Fibroblast of the conjunctiva (primary cell): ENCODE measurements around the gene PRDM10.
"Not testable (repeated sequence)": the region's sequence is repeated elsewhere in the genome, so short reads cannot be mapped to it uniquely, and the experiment has no call there.

Experiments used
- DNase-seq: peaks from one replicate; pipeline ENCODE4 v3.0.0-alpha.2; 2010; ENCODE audit warnings: low read depth

The PRDM10 gene

GRCh38 chr11:130002352-130002845, at the start of gene PRDM10:
Gene PRDM10, minus strand, starts transcription at chr11:130002835. Its CDS starts 41,871 bp downstream, at chr11:129960964.
- peak; percentile 81 for DNase-seq

GRCh38 chr11:130051082-130051481, 48.4 kb upstream of the PRDM10 start:
- no peak for DNase-seq

GRCh38 chr11:130050257-130050656, 47.6 kb upstream of the PRDM10 start:
- no peak for DNase-seq

GRCh38 chr11:130049328-130049771, 46.7 kb upstream of the PRDM10 start:
- DNase-seq = no peak

- DNase-seq = no peak
Measured at GRCh38 chr11:130047141-130047540, 44.5 kb upstream of the PRDM10 start.

GRCh38 chr11:130043575-130043974, 40.9 kb upstream of the PRDM10 start:
- DNase-seq = no peak

GRCh38 chr11:130042093-130042591, 39.5 kb upstream of the PRDM10 start:
- peak; percentile 50 for DNase-seq

GRCh38 chr11:130040281-130040940, 37.8 kb upstream of the PRDM10 start:
- no peak for DNase-seq

- DNase-seq = no peak
Measured at GRCh38 chr11:130037881-130038585, 35.4 kb upstream of the PRDM10 start.

GRCh38 chr11:130037058-130037457, 34.4 kb upstream of the PRDM10 start:
- peak; percentile 27 for DNase-seq

- no peak for DNase-seq
Measured at GRCh38 chr11:130034236-130034635, 31.6 kb upstream of the PRDM10 start.

- DNase-seq = no peak
Measured at GRCh38 chr11:130032931-130033330, 30.3 kb upstream of the PRDM10 start.

GRCh38 chr11:130031945-130032344, 29.3 kb upstream of the PRDM10 start:
- DNase-seq = no peak

- no peak for DNase-seq
Measured at GRCh38 chr11:130031056-130031455, 28.4 kb upstream of the PRDM10 start.

GRCh38 chr11:130029137-130029536, 26.5 kb upstream of the PRDM10 start:
- DNase-seq = no peak

GRCh38 chr11:130025371-130025770, 22.7 kb upstream of the PRDM10 start:
- no peak for DNase-seq

- no peak for DNase-seq
Measured at GRCh38 chr11:130024361-130024760, 21.7 kb upstream of the PRDM10 start.

- DNase-seq = no peak
Measured at GRCh38 chr11:130023204-130023603, 20.6 kb upstream of the PRDM10 start.

- no peak for DNase-seq
Measured at GRCh38 chr11:130022799-130023198, 20.2 kb upstream of the PRDM10 start.

- DNase-seq = not testable (repeated sequence)
Measured at GRCh38 chr11:130021606-130022005, 19.0 kb upstream of the PRDM10 start.

- no peak for DNase-seq
Measured at GRCh38 chr11:130020323-130020722, 17.7 kb upstream of the PRDM10 start.

GRCh38 chr11:130015846-130016245, 13.2 kb upstream of the PRDM10 start:
- not testable (repeated sequence) for DNase-seq

GRCh38 chr11:130008326-130008725, 5.7 kb upstream of the PRDM10 start:
- DNase-seq = no peak
